SU-DHL-6 (cell line): ENCODE results near the gene CFAP251.

Source experiments
- CTCF ChIP-seq: fragments of 200-600 bp; sonication (generic); IDR thresholded peaks from one replicate; pipeline ENCODE4 v1.5.1; 2017; ENCODE audit warnings: antibody characterized with exemption, mild to moderate bottlenecking, low read length, moderate library complexity; ENCODE audit not compliant: insufficient read depth, poor library complexity, severe bottlenecking
- EZH2phosphoT487 ChIP-seq: fragments of 200-600 bp; sonication (generic), shearing (Covaris generic); conservative IDR thresholded peaks from 2 replicates; pipeline ENCODE4 v1.6.1; 2018; ENCODE audit warnings: mild to moderate bottlenecking, antibody characterized with exemption, low read length, moderate library complexity, mixed read lengths

- no peak for TF ChIP-seq CTCF
- no peak for TF ChIP-seq EZH2phosphoT487
These were observed 29.1 kb upstream of the CFAP251 start for GRCh38 chr12:121889274-121889624.
